HFF-Myc (cell line): Measurements from ENCODE around the gene SIL1.
"Not testable (repeated sequence)": the region's sequence is repeated elsewhere in the genome, so short reads cannot be mapped to it uniquely, and the experiment has no call there.

ENCODE experiments used
- DNase-seq: peaks from one replicate; pipeline ENCODE4 v3.0.0-alpha.2; 2011; ENCODE audit warnings: low read depth; ENCODE audit errors: extremely low read depth
- H3K4me3 ChIP-seq: replicated peaks from 2 replicates; pipeline ENCODE4 v1.5.1; 2011; ENCODE audit warnings: low read depth, mild to moderate bottlenecking, control low read depth, low read length
- CTCF ChIP-seq: IDR thresholded peaks from 2 replicates; pipeline ENCODE4 v1.5.1; 2012; ENCODE audit warnings: mild to moderate bottlenecking, low read depth, low read length, control low read depth; ENCODE audit errors: missing control alignments

Gene SIL1

GRCh38 chr5:139037732-139038131 lies 160.4 kb downstream of the SIL1 start:
- no peak for TF ChIP-seq CTCF
- no peak for DNase-seq

GRCh38 chr5:139036332-139036731 lies 161.8 kb downstream of the SIL1 start:
- not testable (repeated sequence) for H3K4me3 ChIP-seq, DNase-seq

More at GRCh38 chr5:139037732-139038131, 160.4 kb downstream of the SIL1 start:
- no peak overlapping the region for H3K4me3 ChIP-seq

DNA sequence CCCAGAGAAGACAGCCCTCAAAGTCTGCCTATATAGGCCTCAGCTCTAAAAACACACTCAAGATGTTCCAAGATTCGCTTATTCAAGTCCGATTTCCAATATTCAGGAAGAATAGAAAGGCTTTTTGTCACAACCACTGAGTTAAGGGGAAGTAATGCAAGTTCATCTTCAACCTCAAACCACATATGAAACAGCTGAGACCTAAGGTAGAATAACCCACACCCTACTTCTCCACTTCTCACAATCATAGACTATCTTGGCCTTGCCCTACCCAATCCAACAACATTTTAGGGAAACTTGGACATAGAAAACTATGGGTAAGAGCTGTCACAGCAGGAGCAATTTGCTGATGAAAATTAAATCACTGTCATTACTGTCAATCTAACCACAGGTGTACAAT lies 171.0 kb downstream of the SIL1 start:
- no peak for DNase-seq
- no peak for TF ChIP-seq CTCF
- no peak overlapping the region for H3K4me3 ChIP-seq

DNA sequence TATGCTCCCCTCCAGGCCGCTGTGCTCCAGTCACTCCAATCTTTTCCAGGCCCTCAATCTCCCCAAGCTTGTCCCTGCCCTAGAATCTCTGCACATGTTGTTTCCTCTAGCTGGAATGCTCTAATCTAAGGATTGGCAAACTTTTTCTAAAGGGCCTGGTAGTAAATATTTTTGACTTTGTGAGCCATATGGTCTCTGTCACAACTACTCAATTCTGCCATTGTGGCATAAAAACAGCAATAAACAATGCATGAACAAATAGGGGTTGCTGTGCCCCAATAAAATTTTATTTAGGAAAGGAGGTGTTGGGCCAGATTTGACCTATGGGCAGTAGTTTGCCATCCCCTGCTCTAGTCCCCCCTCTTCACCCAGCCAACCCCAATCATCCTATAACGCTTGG lies 172.5 kb downstream of the SIL1 start:
- no peak overlapping the region for H3K4me3 ChIP-seq
- no peak for TF ChIP-seq CTCF
- DNase-seq: no peak

DNA sequence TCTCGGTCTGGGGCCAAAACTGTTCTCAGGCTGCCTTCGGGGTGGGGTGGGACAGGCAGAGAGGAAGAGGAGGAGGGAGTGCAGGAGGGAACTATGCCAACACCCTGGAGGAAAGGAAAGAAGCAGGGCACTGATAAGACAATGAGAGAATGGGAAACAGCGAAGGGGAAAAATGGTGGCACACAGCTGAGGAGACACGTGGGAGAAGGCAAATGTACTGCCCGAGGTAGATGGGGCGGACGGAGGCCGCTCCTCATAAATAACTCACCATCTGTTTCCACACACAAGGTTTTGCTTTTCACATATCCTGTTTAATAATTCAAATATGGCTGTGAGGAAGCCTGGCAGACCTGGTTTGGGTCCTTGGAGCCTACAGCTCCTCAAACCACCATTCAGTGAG lies 174.9 kb downstream of the SIL1 start:
- DNase-seq: no peak
- no peak overlapping the region for H3K4me3 ChIP-seq
- TF ChIP-seq CTCF: no peak

- no peak for TF ChIP-seq CTCF
- no peak for DNase-seq
- H3K4me3 ChIP-seq: no peak overlapping the region
Measured at GRCh38 chr5:139022528-139022927, 175.6 kb downstream of the SIL1 start.

DNA sequence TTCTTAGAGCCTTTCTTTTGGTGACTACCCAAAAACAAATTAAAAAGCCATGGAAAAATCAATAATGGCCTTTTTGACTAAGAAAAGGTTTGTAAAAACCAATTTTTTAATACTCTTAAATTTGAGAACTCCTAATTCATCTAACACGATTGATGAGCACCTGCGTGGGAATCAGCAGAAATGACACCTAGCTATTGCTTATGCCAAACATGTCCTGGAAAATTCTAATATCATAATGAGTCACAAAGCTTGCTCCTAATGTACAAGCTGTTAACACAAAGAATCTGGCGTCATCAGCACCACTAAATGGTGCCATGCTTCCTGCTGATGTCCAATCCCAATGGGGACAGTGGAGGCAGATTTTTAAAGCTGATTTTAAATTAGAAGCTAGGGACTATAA lies 176.8 kb downstream of the SIL1 start:
- DNase-seq: no peak
- TF ChIP-seq CTCF: no peak
- H3K4me3 ChIP-seq: no peak overlapping the region
